Neuronal stem cell (in vitro differentiated cells): Measurements from ENCODE around the gene SCNN1A.
A peak's percentile ranks its signal among the peaks of the same experiment; 100 is the strongest.

Experiments used
- DNase-seq: peaks from one replicate; pipeline ENCODE4 v3.0.0-alpha.2; 2013; ENCODE audit warnings: low spot score
- H2AFZ ChIP-seq: one replicate; pipeline ENCODE4 v1.6.1; 2013; ENCODE audit warnings: mild to moderate bottlenecking, low read length, inconsistent platforms
- H2AK5ac ChIP-seq: 2 replicates; pipeline ENCODE4 v1.6.1; 2013; ENCODE audit warnings: low read depth, mild to moderate bottlenecking, inconsistent platforms, low read length, moderate library complexity, mixed read lengths
- H2BK120ac ChIP-seq: 2 replicates; pipeline ENCODE4 v1.6.1; 2013; ENCODE audit warnings: low read depth, mild to moderate bottlenecking, inconsistent platforms, low read length, moderate library complexity, mixed read lengths
- H2BK12ac ChIP-seq: one replicate; pipeline ENCODE4 v1.6.1; 2013; ENCODE audit warnings: low read length, inconsistent platforms
- H2BK15ac ChIP-seq: 2 replicates; pipeline ENCODE4 v1.6.1; 2013; ENCODE audit warnings: mild to moderate bottlenecking, low read length, inconsistent platforms, mixed read lengths
- H2BK5ac ChIP-seq: one replicate; pipeline ENCODE4 v1.6.1; 2013; ENCODE audit warnings: inconsistent platforms, mild to moderate bottlenecking, low read length, moderate library complexity
- H3K14ac ChIP-seq: one replicate; pipeline ENCODE4 v1.6.1; 2013; ENCODE audit warnings: low read length, inconsistent platforms
- H3K18ac ChIP-seq: 2 replicates; pipeline ENCODE4 v1.6.1; 2013; ENCODE audit warnings: low read length, inconsistent platforms
- H3K23ac ChIP-seq: 2 replicates; pipeline ENCODE4 v1.6.1; 2013; ENCODE audit warnings: low read depth, mild to moderate bottlenecking, mixed read lengths, low read length, inconsistent platforms; ENCODE audit not compliant: poor library complexity
- H3K27ac ChIP-seq: replicated peaks from 3 replicates; pipeline ENCODE4 v1.5.1; 2013; ENCODE audit warnings: low read length, inconsistent platforms
- H3K27me3 ChIP-seq, 3 experiments: 2 replicates each; pipeline ENCODE4 v1.6.1; 2013; ENCODE audit warnings: low read length in 3 of 3, mild to moderate bottlenecking in 2 of 3, inconsistent platforms in 1 of 3, low read depth in 1 of 3, mixed read lengths in 1 of 3, moderate library complexity in 1 of 3; ENCODE audit not compliant: control insufficient read depth in 3 of 3, insufficient read depth in 3 of 3
- H3K36me3 ChIP-seq, 2 donors: replicated peaks in 1 of 2; 2 replicates each; pipeline ENCODE4 v1.6.1; 2013; ENCODE audit warnings: low read length in 2 of 2; ENCODE audit not compliant: control insufficient read depth in 2 of 2, insufficient read depth in 2 of 2
- H3K4ac ChIP-seq: 2 replicates; pipeline ENCODE4 v1.6.1; 2013; ENCODE audit warnings: inconsistent platforms, mild to moderate bottlenecking, low read length, moderate library complexity
- H3K4me1 ChIP-seq, 2 donors: 1 replicate in 1 of 2; 2 replicates in 1 of 2; pipeline ENCODE4 v1.6.1; 2013; ENCODE audit warnings: low read length in 2 of 2, low read depth in 1 of 2; ENCODE audit not compliant: control insufficient read depth in 2 of 2, insufficient read depth in 1 of 2
- H3K4me2 ChIP-seq: one replicate; pipeline ENCODE4 v1.6.1; 2013; ENCODE audit warnings: mild to moderate bottlenecking, low read length, inconsistent platforms; ENCODE audit not compliant: insufficient read depth, poor library complexity, severe bottlenecking
- H3K4me3 ChIP-seq, 2 donors: 2 replicates each; pipeline ENCODE4 v1.5.1; 2013; ENCODE audit warnings: low read length in 2 of 2, mild to moderate bottlenecking in 2 of 2, inconsistent platforms in 1 of 2, moderate library complexity in 1 of 2
- H3K79me1 ChIP-seq: one replicate; pipeline ENCODE4 v1.6.1; 2013; ENCODE audit warnings: low read depth, mild to moderate bottlenecking, inconsistent platforms, low read length, moderate library complexity
- H3K9ac ChIP-seq: one replicate; pipeline ENCODE4 v1.6.1; 2013; ENCODE audit warnings: mild to moderate bottlenecking, low read depth, low read length, inconsistent platforms; ENCODE audit not compliant: poor library complexity
- H3K9me3 ChIP-seq, 2 donors: replicated peaks in 1 of 2; 2 replicates each; pipeline versions ENCODE3 to v1.6.1; 2013; ENCODE audit warnings: low read length in 2 of 2, mild to moderate bottlenecking in 2 of 2, inconsistent platforms in 1 of 2, low read depth in 1 of 2, mixed read lengths in 1 of 2, moderate library complexity in 1 of 2; ENCODE audit not compliant: control insufficient read depth in 2 of 2, insufficient read depth in 1 of 2
- H4K8ac ChIP-seq: one replicate; pipeline ENCODE4 v1.6.1; 2013; ENCODE audit warnings: low read depth, mild to moderate bottlenecking, inconsistent platforms, low read length, moderate library complexity
- H4K91ac ChIP-seq: one replicate; pipeline ENCODE4 v1.6.1; 2013; ENCODE audit warnings: low read length, low read depth, mild to moderate bottlenecking, inconsistent platforms; ENCODE audit not compliant: poor library complexity
- WGBS, 2 donors: extraction: QIAGEN DNeasy Blood & Tissue Kit; methylation state at CpG; one replicate each; pipeline ENCODE4 v1.1.7; 2013; ENCODE audit warnings: missing lambda C conversion rate in 2 of 2, mixed read lengths in 1 of 2; ENCODE audit not compliant: insufficient read length in 2 of 2, insufficient replicate concordance in 1 of 2; ENCODE audit errors: extremely low coverage in 2 of 2; 5-methylcytosine and 5-hydroxymethylcytosine counted together

Gene SCNN1A

GRCh38 chr12:6313326-6313940, 61.9 kb downstream of the SCNN1A start:
- Histone ChIP-seq H3K27me3 (peaks cover 0 to 30% (median 21%) of the 10 kb centered on the region in 3 experiments), H3K23ac (peak overlapping the region; percentile 97), H2BK15ac (peak overlapping the region; percentile 81), H3K4me1 (peaks cover 22 to 24% of the 10 kb centered on the region in 2 donors), H4K8ac (peak overlapping the region; percentile 89), H3K4me3 (no peak overlapping the region), H3K4ac (peak overlapping the region; percentile 100), H3K18ac (peak overlapping the region; percentile 97), H3K4me2 (no peak overlapping the region), H2BK120ac (peak overlapping the region; percentile 98), H3K9me3 (no peaks in the 10 kb centered on the region), H2AFZ (peak overlapping the region; percentile 65), H3K9ac (peak overlapping the region; percentile 78), H2BK5ac (peak overlapping the region; percentile 96), H4K91ac (no peak overlapping the region), H3K36me3 (no peaks in the 10 kb centered on the region), H2BK12ac (peak overlapping the region; percentile 97), H3K27ac (no peak overlapping the region), H3K14ac (peak overlapping the region; percentile 100), H3K79me1 (no peaks in the 10 kb centered on the region), H2AK5ac (peak overlapping the region; percentile 98)
- no peak for DNase-seq
- no CpG with 5 or more reads among the region's 14 CpGs for WGBS, 2 donors

- no CpG with 5 or more reads among the region's 11 CpGs for WGBS, 2 donors
- Histone ChIP-seq H2BK120ac (peak overlapping the region; percentile 98), H3K4me2 (no peak overlapping the region), H3K4me3 (no peak overlapping the region), H3K4ac (peak overlapping the region; percentile 100), H3K27ac (no peak overlapping the region), H2BK5ac (peak overlapping the region; percentile 96), H2AFZ (peak overlapping the region; percentile 65), H3K79me1 (no peaks in the 10 kb centered on the region), H2BK12ac (peak overlapping the region; percentile 97), H4K8ac (peak overlapping the region; percentile 89), H3K36me3 (no peaks in the 10 kb centered on the region), H3K27me3 (peaks cover 0 to 35% (median 21%) of the 10 kb centered on the region in 3 experiments), H2AK5ac (peak overlapping the region; percentile 98), H3K9me3 (no peaks in the 10 kb centered on the region), H3K23ac (peak overlapping the region; percentile 97), H3K9ac (peak overlapping the region; percentile 78), H3K18ac (peak overlapping the region; percentile 97), H4K91ac (peak overlapping the region; percentile 88), H2BK15ac (peak overlapping the region; percentile 81), H3K4me1 (peaks cover 23 to 24% of the 10 kb centered on the region in 2 donors), H3K14ac (peak overlapping the region; percentile 100)
- no peak for DNase-seq
Observed at GRCh38 chr12:6312529-6313325, 62.6 kb downstream of the SCNN1A start.

DNA sequence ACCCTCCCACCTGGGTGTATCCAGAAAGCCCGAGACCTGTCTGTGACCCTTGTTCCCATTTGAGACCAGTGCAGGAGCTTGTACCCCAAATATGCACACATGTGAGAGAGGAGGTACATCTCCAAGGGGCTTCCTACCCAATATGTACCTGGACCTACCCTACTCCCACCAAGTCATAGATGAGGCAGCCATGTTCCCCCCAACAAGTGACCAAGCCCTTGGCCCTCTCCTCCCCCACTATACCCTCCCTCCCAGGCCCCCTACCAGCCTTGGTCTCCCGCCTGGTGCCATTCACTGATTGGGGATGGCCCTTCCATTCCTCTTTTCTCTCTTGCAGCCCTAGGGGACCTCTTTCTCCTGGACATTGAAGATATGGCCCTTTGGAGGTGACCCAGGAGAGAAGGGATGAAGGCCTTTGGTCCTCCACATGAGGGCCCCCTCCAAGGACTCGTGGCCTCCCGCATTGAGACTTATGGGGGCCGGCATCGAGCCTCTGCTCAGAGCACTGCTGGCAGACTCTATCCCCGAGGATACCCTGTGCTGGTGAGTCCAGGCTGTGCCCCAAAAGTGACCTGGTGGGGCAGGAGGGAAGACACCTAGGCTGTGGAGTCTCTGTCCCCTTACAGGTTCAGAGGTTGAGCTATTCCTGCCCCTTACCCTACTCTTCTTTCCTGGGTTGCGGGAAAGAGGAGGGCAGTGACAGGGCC, 63.4 kb downstream of the SCNN1A start:
- Histone ChIP-seq H2AK5ac (peak overlapping the region; percentile 98), H3K14ac (no peak overlapping the region), H2BK120ac (no peak overlapping the region), H3K79me1 (no peaks in the 10 kb centered on the region), H4K91ac (no peak overlapping the region), H3K4ac (no peak overlapping the region), H3K4me1 (peaks cover 19% of the 10 kb centered on the region in 2 donors), H2BK12ac (no peak overlapping the region), H3K9ac (no peak overlapping the region), H3K27me3 (peaks cover 0 to 35% (median 21%) of the 10 kb centered on the region in 3 experiments), H3K9me3 (no peaks in the 10 kb centered on the region), H4K8ac (no peak overlapping the region), H3K4me3 (no peak overlapping the region), H3K27ac (no peak overlapping the region), H2AFZ (peak overlapping the region; percentile 65), H3K36me3 (no peaks in the 10 kb centered on the region), H2BK5ac (no peak overlapping the region), H3K23ac (peak overlapping the region; percentile 97), H2BK15ac (peak overlapping the region; percentile 77), H3K18ac (peak overlapping the region; percentile 97), H3K4me2 (no peak overlapping the region)
- no peak for DNase-seq
- WGBS, 2 donors: no CpG with 5 or more reads among the region's 8 CpGs
